GM19025 (cell line): ENCODE data around the gene ZNF485.
A peak's percentile ranks its signal among the peaks of the same experiment; 100 is the strongest.
"Not testable (repeated sequence)": the region's sequence is repeated elsewhere in the genome, so short reads cannot be mapped to it uniquely, and the experiment has no call there.

Experiments used
- ATAC-seq: cut with Tn5 transposase; IDR thresholded peaks from one replicate; pipeline ENCODE4 v1.9.1; 2021; ENCODE audit warnings: mild to moderate bottlenecking, low read depth, moderate library complexity; ENCODE audit not compliant: unreplicated experiment

ZNF485 gene

DNA sequence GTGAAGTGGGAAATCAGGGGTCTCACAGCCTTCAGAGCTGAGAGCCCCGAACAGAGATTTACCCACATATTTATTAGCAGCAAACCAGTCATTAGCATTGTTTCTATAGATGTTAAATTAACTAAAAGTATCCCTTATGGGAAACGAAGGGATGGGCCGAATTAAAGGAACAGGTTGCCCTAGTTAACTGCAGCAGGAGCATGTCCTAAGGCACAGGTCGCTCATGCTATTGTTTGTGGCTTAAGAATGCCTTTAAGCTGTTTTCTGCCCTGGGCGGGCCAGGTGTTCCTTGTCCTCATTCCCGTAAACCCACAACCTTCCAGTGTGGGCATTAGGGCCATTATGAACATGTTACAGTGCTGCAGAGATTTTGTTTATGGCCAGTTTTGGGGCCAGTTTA is 4.7 kb upstream of the ZNF485 start:
- ATAC-seq: not testable (repeated sequence)

DNA sequence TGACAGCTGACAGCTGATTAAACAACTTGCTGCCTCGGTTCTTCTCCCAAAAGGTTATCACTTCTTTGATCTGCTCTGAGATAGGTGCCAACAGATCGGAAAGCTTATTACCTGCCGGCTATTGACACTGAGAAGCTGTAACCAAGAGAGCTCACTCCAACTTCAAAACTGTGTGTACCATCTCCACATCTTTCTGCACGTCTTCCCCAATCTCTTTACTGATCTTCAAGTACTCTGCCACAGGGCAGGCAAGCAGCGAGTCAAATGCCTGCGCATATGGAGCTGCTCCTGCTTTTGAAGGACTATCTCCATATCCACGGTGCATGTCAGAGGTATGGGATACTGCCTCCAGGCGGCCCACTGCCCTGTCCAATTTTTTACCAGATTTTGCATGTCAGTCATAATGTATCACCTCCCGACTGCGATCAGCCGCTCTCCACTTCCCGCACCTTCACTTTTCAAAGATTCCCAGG is 352 bp upstream of the ZNF485 start:
- ATAC-seq: no peak

DNA sequence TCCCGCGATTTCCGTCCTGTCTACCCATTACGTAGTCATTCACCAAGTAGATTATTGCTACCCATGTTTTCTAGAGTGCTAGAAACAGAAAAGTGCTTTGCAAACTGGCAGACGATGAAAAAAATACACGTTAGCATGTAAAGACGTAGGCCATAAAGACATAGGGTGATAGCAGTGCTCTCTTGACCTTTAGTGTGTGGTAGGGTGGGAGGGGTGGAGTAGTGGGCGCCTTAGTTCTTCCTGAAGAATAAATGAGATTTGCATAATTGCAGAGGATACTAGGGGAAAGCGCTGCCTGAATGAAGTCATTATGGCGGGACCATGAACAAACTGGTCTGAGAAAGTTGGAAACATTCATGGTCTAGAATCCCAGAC is 948 bp downstream of the ZNF485 start:
- no peak for ATAC-seq

DNA sequence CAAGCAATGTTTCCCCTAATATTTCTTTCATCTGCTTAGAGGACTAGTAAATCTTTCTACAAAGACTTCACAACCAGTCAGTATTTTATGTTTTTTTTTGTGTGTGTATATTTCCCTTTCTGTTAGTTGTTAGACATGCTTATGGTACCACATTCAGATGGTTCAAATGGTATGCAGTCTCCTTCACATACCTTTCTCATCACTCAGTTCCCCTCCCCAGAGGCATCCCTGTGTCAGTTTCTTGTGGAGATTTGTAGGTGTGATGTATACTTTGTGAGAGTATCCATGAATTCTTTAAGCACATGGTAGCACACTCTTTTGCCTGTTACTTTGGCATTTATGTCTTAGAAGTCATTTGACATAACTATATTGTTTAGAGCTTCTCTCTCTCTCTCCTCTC is 4.4 kb downstream of the ZNF485 start:
- no peak for ATAC-seq

DNA sequence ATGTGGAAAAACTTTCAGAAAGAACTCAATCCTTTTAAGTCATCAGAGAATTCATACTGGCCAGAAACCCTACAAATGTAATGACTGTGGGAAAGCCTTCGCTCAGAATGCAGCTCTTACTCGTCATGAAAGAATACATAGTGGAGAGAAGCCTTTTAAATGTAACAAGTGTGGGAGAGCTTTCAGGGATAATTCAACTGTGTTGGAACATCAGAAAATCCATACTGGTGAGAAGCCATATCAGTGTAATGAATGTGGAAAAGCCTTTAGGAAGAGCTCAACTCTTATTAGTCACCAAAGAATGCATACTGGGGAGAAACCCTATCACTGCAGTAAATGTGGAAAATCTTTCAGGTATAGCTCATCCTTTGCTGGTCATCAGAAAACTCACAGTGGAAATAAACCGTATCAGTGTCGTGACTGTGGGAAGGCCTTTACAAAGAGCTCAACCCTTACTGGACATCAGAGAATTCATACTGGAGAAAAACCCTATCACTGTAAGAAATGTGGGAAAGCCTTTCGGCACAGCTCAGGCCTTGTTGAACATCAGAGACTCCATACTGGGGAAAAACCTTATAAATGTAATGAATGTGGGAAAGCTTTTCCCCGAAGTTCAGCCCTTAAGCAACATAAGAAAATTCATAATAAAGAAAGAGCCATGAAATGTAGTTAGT is 10.6 kb downstream of the ZNF485 start:
- ATAC-seq: no peak

DNA sequence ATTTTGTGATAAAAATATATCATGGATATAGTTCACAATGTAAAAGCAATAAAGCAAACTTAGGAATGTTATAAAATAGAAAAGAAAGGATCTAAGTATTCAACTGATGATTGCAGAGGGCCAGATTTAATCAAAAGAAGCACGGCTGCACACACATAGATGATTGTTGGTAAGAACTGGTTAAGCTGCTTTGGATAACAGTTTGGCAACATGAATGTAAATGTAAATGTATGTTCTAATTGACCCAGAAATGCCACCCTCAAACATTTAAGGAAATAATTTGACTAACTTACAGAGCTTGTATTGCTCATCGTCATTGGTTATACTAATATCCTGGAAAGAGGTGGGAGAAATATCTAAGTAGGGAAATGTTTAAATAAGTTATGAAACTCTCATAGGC is 13.1 kb downstream of the ZNF485 start:
- ATAC-seq: no peak

DNA sequence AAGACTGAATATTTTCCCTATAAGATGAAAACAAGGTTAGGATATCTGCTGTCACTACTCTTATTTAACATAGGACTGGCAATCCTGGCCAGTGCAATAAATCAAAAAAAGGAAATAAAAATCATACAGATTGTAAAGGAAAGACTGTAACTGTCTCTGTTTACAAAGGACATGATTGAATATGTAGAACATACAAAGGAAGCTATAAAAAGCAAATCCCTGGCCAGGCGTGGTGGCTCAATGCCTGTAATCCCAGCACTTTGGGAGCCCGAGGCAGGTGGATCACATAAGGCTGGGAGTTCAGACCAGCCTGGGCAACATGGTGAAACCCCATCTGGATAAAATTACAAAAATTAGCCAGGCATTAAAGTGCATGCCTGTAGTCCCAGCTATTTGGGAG is 15.8 kb downstream of the ZNF485 start:
- ATAC-seq: no peak

DNA sequence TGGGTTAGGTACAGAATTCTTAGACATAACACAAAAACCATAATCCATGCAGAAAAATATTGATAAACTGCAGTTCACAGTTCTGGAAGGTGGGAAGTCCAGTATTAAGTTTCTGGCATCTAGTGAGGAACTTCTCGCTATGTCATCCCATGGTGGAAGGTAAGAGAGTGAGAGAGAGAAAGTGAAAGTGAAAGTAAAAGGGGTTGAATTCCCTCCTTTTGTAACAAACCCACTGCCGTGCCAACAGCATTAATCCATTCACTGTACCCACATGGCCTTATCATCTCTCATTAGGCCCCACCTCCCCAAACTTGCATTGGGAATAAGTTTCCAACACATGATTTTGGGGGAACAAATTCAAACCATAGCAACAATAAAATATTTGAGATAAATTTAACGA is 17.1 kb downstream of the ZNF485 start:
- no peak for ATAC-seq

DNA sequence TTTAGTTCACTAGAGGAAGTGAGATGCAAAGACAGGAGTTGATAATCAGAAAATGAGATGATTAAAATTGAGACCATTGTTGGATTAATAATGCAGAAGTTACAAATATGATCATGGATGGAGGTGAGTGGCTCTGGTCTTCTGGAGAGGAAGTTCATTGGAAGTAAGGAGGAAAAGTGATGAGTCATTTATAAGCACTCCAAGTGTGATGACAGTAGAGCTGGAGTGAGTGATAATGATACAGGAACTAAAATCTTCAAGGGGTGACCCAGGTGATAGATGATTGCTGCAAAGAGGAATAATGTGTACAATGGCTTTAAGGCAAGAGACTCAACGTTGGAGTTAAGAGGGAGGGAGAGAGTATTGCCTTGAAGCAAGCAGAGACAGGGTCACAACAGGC is 21.7 kb downstream of the ZNF485 start:
- no peak for ATAC-seq

DNA sequence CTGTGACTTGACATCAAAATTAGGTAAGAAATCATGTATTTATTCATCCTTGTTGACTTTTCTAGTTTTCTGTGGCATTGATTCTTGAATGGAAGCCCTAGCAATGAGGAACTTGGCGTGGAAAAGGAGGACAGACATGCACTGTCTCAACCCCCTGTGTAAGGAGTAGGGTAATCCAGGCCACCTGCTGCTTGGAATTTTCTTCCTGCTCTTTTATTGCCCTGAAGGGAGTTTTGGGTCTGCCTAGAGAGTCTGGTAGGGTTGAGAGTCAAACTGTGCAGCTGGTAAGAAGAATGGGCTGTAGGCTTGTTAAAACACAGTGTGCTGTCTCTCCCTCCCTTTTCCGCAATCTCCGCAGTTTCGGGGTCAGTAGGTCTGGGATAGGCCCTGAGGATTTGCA is 22.7 kb downstream of the ZNF485 start:
- ATAC-seq: no peak

DNA sequence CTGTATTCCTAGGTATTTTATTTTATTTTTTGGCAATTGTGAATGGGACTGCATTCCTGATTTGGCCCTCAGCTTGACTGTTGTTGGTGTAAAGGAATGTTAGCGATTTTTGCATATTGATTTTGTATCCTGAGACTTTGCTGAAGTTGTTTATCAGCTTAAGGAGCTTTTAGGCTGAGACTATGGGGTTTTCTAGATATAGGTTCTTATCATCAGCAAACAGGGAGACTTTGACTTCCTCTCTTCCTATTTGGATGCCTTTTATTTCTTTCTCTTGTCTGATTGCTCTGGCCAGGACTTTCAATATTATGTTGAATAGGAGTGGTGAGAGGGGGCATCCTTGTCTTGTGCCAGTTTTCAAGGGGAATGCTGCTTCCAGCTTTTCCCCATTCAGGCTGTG is 29.6 kb downstream of the ZNF485 start:
- ATAC-seq: not testable (repeated sequence)

DNA sequence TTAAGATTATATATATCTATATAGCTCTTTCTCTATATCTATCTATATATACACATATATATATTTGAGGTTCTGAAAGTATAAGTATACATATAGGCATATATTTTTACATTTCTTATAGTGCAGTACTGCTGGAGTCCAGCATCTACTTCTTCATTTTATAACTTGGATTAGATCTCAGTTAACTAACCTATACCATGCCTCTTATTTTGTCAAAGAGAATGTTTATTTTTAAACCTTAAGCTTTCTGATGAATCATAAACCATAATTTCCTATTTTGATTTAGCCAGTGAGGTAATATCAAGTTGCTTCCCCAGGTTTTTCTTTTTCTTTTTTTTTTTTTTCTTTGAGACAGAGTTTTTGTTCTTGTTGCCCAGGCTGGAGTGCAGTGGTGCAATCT is 34.4 kb downstream of the ZNF485 start:
- ATAC-seq: no peak

DNA sequence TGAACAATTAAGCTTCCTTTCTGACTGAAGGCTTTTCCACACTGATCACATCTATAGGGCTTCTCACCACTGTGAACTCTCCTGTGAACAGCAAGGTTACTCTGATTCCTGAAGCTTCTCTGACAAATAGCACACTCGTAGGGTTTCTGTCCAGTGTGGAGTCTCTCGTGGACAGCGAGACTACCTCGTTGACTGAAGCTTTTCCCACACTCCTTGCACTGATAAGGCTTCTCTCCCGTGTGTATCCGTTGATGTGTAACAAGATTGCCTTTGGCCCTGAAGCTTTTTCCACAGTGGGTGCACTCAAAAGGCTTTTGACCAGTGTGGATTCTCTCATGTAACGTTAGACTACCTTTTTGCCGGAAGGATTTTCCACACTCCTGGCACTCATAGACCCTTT is 38.0 kb downstream of the ZNF485 start:
- no peak for ATAC-seq

DNA sequence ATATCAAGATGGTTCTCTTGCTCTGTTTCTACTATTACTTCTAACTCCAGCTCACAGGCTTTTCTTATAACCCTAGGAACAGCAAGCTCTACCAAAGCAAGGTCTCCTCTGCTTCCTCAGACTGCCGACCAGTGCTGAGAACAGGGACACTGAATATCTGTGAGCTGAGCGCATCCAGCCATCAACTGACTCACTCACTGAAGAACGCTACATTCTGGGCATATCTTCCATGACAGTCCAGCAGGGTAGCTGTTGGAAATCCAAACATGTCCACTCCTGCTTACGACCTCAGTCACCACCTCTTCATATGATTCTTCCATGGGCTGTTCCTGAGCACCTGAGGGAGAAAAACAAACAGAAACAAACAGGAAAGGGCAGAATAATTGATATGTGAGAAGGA is 39.6 kb downstream of the ZNF485 start:
- no peak for ATAC-seq

DNA sequence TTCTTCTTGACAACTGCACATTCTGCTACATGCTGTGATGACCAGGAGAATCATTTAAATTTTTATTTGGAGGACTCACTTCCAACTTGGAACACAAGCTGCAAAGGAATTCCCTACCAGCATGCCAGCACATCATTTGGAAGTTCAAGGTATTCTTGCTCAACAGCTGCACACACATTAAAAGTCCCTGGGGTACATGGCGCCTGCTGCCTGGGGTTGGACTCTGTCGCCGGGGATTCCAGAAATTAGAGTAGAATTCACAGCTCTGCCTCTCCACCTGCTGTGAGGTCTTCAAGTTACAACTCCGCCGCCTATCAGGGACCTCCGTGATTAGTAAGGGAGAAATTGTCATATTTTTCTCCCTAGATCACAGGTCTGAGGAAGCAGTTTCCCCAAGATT is 41.3 kb downstream of the ZNF485 start:
- ATAC-seq: no peak

DNA sequence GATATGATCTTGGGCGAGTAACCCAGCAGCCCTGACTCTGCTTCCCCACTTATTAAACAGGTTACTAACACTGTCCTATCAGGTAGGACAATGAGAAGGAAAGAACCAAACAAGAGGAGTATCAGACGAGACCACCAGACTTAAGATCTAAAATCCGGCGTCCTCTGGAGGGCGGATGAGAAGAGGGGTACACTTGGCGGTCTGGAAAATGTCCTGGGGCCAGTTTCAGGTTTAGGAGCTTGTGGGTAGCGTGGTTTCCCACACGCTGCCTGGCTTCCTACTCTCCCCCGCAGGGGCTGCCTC is 41.8 kb downstream of the ZNF485 start:
- ATAC-seq: no peak

DNA sequence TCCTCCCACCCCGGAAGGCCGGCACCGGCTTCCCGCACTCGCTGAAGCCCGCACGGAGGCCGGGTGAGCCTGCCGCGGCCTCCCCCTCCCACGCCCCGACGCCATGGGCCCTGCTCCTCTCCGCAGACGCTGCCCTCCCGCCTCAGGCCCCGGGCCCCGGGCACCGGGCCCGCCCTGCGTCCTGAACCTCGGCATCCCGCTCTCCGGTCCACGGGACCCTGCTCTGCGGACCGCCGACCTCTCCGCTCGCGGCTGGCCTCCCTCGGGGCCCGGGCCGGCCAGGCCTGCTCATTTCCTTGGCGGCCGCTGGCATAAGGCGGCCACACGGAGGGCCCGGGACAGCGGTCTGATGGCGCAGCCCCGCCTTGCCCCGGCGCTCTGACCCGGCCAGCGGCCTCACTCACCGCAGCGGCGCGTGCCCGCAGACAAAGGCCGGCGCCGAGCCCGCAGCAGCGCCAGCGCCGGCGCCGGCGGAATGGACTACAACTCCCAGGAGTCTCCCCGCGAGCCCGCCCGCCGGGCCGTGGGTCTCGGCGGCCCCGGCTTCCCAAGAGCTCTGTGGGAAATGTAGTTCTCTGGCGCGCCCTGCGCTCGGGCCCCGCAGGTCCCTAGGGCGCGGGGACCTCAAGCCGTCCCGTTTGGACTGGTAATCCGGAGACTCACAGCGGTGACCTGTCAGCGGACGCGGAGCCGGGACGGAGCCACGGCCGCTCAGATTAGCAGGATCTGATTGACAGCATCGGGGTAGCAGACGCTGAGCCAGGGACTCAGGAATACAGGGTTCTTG is 42.4 kb downstream of the ZNF485 start, which contains the start of gene ZNF32:
TSS of gene ZNF32 (minus strand) at position 484 of the 787 bp plus-strand sequence. CDS start 2,748 bp downstream, outside the sequence.
- peak; percentile 99 for ATAC-seq

DNA sequence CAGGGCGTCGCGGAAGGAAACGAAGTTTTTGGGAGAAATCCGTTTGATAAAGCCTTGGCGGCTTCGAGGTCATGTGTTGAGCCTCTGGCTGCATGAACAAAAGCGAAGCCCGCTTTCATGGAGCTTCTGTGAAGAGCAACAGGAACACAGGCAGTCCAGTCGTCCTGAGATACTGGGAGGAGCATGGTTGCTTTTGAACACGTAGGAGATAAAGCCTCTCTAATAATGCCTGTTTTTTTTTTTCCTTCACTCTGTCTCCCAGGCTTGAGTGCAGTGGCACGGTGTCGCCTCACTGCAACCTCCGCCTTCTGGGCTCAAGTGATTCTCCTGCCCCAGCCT is 42.9 kb downstream of the ZNF485 start:
- ATAC-seq: no peak

DNA sequence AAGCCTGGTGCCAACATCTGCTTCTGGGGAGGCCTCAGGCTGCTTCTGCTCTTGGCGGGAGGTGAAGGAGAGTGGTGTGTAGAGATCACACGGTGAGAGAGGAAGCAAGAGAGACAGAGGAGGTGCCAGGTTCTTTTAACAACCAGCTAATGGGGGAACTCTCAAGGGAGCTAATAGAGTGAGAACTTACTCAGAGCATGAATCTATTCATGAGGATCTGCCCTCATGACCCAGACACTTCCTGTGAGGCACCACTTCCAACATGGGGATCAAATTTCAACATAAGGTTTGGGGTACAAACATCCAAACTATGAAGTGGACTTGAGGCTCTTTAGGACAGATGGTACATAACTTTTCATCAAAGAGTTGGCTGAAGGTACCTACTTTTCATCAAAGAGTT is 47.5 kb downstream of the ZNF485 start:
- ATAC-seq: no peak

DNA sequence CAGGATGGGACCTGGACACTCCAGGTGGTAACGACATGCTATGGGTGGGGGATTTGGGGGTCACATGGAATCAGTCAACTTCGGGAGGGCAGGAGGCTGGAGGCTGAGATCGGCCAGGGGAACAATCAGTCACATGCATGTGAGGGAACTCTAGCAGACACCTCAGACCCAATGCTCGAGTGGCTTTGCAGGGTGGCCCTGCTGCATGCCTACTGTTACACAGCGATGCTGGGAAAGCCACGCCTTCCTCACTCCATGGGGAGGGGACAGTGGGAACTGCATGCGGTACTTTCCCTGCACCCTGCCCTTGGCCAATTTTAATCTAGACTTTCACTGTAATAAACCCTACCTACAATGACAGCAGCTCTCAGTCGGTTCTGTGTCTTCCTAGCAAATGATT is 49.1 kb downstream of the ZNF485 start:
- ATAC-seq: no peak

DNA sequence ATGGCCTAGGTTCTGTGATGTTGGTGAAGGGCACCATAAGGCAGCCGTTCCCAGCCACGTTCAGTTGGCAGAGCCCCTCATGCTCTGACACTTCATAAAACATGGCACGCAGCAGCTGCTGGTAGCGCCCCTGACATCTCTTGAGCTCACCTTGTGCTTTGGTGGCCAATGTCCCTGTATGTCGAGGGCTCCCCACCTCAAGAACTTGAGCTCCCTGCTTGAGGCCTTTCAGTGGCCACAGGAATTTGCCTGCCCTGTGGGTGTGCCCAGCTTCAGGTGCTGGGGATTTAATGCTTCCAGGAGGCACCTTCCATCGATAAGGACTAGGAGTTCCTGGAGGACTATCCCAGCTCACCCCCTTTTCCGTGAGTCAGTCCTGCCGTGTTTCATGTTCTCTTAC is 52.0 kb downstream of the ZNF485 start:
- no peak for ATAC-seq

DNA sequence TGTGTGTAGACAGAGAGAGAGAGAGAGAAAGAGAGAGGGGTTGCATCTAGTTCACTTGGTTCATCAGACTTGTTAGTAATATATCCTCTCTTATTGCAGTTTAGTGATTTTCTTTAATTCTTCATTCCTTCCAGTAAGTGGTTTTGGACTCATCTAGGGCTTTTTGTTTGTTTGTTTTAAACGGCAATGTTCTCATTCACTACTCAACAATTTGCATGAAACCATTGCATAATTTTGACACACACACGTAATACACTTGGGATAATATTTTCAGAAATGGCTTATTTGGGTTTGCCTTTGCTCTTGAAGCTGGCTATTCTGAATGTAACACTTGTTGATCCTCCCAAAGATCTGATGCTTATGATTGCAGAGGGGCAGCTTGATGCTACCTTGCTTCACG is 58.8 kb downstream of the ZNF485 start:
- ATAC-seq: no peak
